H7 (cell line): Measurements from ENCODE around the gene WWC2. TPM values are rescaled to one million over a fixed set of nuclear protein-coding genes. Genes with fewer than 3 reads are reported as not detected.
A peak's percentile ranks its signal among the peaks of the same experiment; 100 is the strongest.

ENCODE experiments used
- DNase-seq: peaks from one replicate; pipeline ENCODE4 v3.0.0; 2012
- H3K27me3 ChIP-seq: 2 replicates; pipeline ENCODE4 v1.6.0; 2011; ENCODE audit warnings: mild to moderate bottlenecking, low read length; ENCODE audit not compliant: control insufficient read depth, insufficient read depth
- H3K36me3 ChIP-seq: replicated peaks from 2 replicates; pipeline ENCODE4 v1.5.1; 2011; ENCODE audit warnings: low read length; ENCODE audit not compliant: control insufficient read depth, insufficient read depth
- H3K4me3 ChIP-seq: 2 replicates; pipeline ENCODE4 v1.5.1; 2011; ENCODE audit warnings: low read depth, mild to moderate bottlenecking, control low read depth, low read length, moderate library complexity; ENCODE audit not compliant: insufficient read depth
- total RNA-seq: library from RNA; depleted of rRNA; stranded (reverse); fragments of >200 nt; shearing (Covaris generic); gene quantifications from 2 replicates; pipeline ENCODE4 v1.2.3, GENCODE V29; 2014

Gene WWC2
- total RNA-seq, 1 experiment from 2014 or later, result 28.7 TPM

DNA sequence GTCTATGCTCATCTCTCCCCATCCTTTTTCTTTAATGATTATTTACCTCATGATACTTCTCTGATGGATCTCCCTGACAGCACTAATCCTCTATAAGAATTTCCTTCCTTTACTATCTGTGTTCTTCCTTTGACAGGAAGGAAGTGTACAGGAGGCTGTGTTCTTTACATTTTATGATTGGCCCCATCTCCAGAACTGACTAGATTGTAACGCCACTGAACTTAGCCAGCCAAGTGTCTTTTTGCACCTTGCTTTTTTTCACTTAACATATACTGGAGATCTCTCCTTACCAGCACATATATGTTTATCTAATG, 3.9 kb upstream of the WWC2 start:
- DNase-seq, result no peak
- Histone ChIP-seq H3K4me3 (no peak overlapping the region), H3K27me3 (no peaks in the 10 kb centered on the region), H3K36me3 (no peaks in the 10 kb centered on the region)

DNA sequence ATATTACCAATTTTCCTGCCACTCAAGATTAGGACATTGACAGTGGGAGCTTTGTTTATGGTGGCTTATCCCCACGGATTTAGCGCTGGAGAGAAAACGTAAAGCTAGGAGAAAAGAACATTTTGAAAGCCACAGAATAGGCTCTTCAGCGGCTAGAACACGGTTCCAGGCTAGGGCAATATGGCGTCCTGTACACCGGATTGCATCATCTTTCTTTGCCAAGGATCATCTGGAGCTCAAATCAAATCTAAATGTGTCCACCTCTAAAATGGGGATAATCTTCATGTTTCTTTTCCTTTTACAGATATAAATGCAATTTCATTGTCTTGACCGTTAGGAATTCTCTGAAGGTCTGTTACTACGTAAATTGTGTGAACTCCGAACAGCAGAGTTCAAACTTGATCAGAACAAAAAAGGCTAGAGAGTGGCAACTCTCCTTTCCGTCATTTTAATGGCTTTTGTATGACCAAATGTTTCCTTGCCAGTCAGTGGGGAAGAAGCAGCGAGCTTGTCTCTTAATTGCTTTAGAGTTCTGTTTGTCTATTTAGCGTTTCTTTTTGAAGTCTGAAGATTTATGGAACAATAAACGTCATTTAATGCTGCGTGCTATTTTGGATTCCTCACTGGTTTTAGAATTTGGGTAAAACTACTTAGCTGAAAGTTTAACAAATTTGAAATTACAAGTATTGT, 2.6 kb upstream of the WWC2 start:
- H3K36me3 ChIP-seq, result no peaks in the 10 kb centered on the region
- DNase-seq, result no peak
- H3K27me3 ChIP-seq, result no peaks in the 10 kb centered on the region
- no peak overlapping the region for H3K4me3 ChIP-seq

DNA sequence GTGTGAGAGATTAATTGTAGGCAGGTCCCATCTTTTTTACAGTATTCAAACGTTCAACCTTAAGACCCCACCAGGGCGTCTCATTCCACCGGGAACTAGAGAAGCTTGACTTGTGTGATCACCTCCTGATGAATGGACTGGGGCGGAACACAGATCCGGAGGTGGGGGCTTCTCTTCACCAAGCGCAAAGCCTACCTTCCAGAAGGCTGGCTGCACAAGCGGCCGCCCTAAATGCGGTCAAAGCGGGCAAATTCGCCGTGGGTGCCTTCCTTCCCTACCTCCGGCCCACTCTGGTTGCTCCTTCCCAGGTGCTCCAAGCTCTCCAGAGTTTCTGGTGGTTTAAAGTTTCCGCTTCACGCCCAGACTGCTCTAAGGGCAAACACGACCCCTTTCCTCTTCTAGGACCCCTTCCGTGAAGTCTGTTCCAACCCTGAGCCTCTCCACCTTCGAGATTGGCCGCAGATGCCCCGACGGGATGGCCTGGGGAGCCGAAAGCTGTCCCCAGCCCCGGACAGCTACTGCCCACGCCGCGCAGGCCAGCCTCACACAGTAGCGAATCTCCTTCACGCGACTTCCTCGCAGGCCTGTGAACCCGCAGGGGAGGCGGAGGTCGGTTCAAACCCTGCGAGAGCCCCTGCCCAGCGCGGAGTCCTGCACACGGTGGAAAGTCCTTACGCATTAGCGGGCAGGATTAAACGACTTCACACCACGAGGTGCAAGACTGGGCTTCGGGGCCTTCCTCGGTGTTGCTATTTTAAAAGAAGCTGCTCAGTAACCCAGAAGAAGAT, 1.6 kb upstream of the WWC2 start:
- H3K27me3 ChIP-seq, result no peaks in the 10 kb centered on the region
- H3K36me3 ChIP-seq, result no peaks in the 10 kb centered on the region
- peak; percentile 75 for DNase-seq
- H3K4me3 ChIP-seq, result peak overlapping the region; percentile 80

DNA sequence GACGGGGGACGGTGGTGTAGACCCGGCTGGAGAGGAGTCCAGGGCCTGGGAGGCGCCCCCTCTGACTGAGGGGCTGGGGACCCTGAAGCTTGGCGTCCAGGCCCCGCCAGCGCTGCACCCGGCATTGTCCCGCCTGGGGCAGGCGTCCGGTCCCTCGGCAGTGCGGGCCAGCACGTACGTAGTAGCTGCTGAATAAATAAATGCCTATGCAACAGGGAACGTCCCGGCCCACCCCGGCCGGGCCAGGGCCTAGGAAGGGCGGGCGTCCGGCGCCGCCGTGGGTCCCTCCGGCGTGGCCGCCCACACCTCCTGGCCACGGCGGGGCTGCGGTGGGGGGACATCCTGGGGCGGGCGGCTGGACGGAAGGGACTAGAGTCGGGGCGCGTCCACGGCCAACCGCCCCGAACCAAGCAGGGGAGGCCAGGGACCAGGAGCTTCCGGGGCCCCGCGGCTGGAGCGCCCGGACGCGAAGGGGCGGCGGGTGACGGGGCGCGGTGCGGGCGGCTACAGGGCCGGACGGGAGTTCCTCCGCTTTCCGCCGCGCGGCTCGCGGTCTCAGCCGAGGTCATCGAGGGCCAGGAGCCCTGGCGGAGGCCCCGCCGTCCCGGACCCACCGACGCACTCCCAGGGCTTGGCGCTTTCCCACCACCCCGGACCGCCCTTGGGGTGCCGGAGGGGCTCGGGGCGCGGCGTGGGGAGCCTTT, 886 bp upstream of the WWC2 start:
- no peaks in the 10 kb centered on the region for H3K36me3 ChIP-seq
- DNase-seq, result peak; percentile 83
- H3K27me3 ChIP-seq, result no peaks in the 10 kb centered on the region
- H3K4me3 ChIP-seq, result peak overlapping the region; percentile 80

DNA sequence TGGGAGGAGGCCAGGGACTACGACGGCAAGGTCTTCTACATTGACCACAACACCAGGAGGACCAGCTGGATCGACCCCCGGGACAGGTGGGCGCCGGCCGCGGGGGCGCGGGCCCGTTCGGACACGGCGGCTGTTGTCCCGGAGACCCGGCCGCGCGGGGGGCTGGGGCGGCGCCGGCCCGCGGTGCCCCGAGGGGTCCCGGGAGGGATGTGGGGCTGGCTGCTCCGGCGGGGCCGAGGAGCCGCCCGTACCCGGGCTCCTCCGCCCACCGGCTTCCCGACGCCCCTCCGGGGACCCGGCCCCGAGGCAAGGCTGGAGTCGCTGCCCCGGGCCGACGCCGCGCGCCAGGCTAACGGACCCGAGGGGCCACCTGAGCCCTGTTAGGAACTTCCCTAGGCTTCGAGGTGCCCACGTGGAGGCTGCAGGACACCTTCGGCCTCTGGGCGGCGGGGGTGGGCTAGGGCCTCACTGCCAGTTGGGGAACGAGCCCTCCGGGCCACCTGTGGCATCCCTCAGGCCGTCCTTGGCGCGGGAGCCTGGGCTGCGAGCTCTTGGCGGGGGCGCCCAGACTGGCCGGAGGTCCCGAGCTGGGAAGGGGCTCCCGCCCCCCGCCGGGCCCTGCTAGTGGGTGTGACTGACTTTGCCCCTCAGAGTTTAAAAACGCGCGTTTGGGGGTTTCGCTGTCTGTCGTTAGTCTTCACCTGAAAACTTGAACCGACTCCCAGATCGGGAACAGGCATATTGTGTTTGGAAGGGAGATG, 660 bp downstream of the WWC2 start:
- Histone ChIP-seq H3K27me3 (no peaks in the 10 kb centered on the region), H3K4me3 (peak overlapping the region; percentile 89), H3K36me3 (no peaks in the 10 kb centered on the region)
- peak; percentile 86 for DNase-seq

DNA sequence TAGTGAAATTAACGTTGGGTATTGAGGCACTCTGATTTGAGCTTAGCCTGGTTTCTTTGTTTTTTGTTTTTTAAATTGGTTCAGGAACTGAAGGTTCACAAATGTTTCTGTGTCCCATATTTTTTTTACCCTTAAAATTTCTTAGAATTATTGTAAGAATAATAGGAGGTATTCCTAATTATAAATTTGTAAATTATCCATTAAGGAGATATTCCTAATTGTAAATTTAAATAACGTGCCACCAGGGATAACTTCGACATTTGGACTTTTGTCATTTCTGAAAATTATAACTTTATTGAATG, 1.2 kb downstream of the WWC2 start:
- DNase-seq, result no peak
- H3K36me3 ChIP-seq, result no peaks in the 10 kb centered on the region
- no peaks in the 10 kb centered on the region for H3K27me3 ChIP-seq
- peak overlapping the region; percentile 89 for H3K4me3 ChIP-seq

DNA sequence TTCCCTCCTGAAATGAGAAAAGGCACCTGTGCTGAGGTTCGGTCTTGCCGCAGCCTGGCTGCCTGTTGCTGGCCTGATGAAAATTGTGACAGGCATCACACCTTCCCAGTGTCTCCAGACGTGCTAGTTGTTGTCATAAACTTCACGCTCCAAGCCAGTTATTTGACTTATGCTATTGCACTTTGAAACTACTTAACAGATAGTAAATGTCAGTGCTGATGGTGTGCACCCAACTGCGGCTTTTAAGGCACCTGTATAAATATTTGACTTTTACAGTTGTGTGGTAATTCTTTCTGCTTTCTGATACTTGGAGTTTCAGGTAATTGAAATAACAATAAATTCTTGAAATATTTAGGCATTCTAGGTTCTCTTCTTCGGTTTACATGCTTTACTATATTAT, 1.8 kb downstream of the WWC2 start:
- no peak for DNase-seq

DNA sequence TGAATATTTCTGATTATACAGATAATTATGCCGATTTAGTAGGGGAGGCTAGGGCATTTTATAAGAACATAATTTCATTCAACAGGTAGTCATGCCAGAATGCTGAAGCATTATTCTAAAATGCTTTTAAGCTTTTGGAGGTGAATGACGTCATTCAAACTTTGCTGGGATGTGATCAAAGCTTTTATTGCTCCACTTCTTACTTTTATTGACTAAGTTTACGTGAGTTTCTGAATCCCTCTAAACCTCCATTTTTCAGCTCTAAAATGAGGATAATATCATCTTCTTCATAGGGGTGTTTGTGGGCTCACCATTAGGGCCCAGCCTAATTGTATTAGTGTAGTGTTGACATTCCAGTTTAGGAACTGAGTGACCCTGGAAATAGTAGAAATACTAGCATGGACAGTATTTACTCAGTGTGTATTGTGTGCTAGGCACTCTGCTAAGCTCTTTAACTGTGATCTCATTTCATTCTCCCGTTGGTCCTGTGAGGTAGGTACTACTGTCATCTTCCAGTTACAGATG, 3.0 kb downstream of the WWC2 start:
- no peak for DNase-seq
- Histone ChIP-seq H3K27me3 (no peaks in the 10 kb centered on the region), H3K4me3 (no peak overlapping the region), H3K36me3 (no peaks in the 10 kb centered on the region)

More for the DNA sequence above, 1.8 kb downstream of the WWC2 start:
- H3K27me3 ChIP-seq, result no peaks in the 10 kb centered on the region
- peak overlapping the region; percentile 89 for H3K4me3 ChIP-seq
- no peaks in the 10 kb centered on the region for H3K36me3 ChIP-seq

DNA sequence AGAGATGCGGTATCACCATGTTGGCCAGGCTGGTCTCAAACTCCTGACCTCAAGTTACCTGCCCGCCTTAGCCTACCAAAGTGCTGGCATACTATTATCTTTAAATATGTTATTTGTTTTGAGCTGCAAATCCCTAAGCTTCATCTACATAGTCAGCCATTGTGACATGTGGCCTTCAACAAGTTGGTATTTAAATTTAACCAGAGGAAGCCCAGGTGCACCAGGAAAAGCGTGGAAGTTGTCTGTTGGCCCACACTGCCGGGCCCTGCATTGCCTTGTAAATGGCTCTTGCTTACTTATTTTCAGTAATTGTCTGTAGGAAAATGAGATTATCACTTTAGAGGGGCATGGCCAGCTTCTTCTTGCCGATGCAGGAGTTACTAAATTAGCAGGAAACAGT, 6.0 kb downstream of the WWC2 start:
- H3K4me3 ChIP-seq, result no peak overlapping the region
- peak; percentile 49 for DNase-seq
- no peaks in the 10 kb centered on the region for H3K27me3 ChIP-seq
- no peaks in the 10 kb centered on the region for H3K36me3 ChIP-seq

DNA sequence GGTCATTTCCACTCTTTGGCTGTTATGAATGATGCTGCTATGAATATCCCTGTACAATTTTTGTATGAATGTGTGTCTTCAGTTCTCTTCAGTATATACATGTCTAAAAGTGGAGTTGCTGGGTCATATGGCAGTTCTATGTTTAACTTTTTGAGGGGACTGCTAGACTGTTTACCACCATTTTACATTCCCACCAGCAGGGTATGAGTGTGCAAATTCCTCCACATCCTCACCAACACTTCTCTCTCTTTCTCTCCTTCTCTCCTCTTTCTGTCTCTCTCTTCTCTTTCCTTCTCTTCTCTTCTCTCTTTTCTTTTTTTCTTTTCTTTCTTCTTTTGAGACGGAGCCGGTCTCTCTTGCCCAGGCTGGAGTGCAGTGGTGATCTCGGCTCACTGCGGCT, 7.8 kb downstream of the WWC2 start:
- H3K4me3 ChIP-seq, result no peak overlapping the region
- no peaks in the 10 kb centered on the region for H3K36me3 ChIP-seq
- H3K27me3 ChIP-seq, result no peaks in the 10 kb centered on the region
- DNase-seq, result no peak

DNA sequence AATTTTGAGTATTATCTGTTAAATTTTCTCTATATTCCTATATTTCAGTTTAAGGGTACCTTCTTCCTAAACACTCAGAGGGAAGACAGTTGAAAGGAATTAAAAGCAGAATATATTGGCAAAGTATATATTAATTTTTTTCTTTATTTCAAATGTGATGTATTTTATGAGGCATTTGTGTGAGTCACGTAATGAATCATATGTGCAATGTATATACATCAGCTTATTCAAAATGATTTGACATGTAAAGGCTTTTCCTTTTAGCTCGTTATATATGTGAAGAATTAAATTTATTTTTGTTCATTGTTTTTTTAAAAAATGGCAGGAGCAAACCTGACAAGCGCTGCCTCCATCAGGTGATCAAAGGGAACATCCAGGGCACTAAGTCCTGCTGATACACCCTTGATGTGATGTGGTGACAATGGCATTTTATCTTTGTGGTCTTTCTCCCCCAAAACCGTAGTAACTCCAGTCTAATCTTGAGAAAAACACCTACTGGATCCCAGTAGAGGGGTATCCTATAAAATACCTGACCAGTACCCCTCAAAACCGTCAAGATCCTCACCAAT, 8.9 kb downstream of the WWC2 start:
- DNase-seq, result no peak
- Histone ChIP-seq H3K27me3 (no peaks in the 10 kb centered on the region), H3K36me3 (no peaks in the 10 kb centered on the region), H3K4me3 (no peak overlapping the region)

DNA sequence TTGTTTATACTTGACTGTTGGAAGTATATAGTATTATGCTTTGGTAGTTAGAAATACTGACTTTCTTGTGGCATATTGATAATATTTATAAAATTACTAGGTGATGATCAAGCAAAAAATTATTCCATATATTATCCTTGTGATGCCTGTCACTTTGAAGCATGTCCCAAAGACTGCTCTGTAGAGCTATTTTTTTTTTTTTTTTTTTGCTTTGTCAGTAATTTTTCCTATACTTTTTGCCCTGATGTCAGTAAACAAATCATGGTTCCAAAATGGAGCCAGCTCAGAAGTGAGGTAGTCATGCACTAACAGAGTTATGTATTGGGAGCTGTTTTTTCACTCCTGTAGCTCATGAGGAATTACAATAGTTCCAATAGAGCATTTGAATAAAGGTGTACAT, 11.2 kb downstream of the WWC2 start:
- Histone ChIP-seq H3K4me3 (no peak overlapping the region), H3K36me3 (no peaks in the 10 kb centered on the region), H3K27me3 (no peaks in the 10 kb centered on the region)
- DNase-seq, result no peak

DNA sequence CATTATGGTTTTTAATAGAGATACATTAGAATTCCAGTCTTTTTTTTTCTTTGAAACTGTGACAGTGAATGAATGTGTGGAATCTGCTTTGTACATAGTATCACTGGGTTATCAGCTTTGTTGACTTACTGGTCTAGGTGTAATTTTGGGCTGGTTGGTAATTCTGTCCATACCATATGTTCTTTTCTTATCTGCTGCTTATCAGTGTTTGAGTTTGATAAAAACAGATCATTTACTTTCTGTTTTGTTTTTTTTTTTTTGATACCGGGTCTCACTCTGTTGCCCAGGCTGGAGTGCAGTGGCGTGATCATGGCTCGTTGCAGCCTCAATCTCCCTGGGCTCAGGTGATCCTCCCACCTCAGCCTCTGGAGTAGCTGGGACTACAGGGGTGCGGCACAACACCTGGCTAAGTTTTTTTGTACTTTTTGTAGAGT, 12.4 kb downstream of the WWC2 start:
- H3K4me3 ChIP-seq, result no peak overlapping the region
- no peaks in the 10 kb centered on the region for H3K36me3 ChIP-seq
- no peaks in the 10 kb centered on the region for H3K27me3 ChIP-seq
- no peak for DNase-seq

DNA sequence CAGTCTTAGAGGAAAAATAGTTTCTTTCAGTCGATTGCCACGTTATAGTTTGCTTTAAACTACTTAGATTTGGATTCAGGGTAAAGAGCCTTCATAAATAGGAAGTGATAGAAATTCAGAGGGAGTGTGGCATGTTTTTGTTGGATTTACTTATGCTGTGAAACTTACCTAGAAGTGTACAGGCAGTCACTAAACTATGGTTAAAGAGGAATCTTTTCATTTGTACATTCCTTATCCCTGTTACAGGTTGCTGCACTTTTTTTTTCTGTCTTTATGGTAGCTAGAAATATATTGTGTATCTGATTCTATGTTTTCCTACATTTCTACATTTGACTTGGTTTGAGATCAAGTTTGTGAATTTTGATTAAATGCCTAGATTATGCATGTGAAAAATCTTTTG, 19.1 kb downstream of the WWC2 start:
- H3K36me3 ChIP-seq, result no peaks in the 10 kb centered on the region
- H3K4me3 ChIP-seq, result no peak overlapping the region
- H3K27me3 ChIP-seq, result no peaks in the 10 kb centered on the region
- no peak for DNase-seq
